ENCODE data around the gene TAS2R43. TPM values are rescaled to one million over a fixed set of nuclear protein-coding genes. Genes with fewer than 3 reads are reported as not detected.
"Not testable (repeated sequence)": the region's sequence is repeated elsewhere in the genome, so short reads cannot be mapped to it uniquely, and the experiment has no call there.

Gene TAS2R43
- total and polyA plus RNA-seq, 2 of the 8 experiments (the other 6 are each of a cell fraction or from before 2014, with no cell fraction given), result 0.18 TPM; not detected in 1

GRCh38 chr12:11062194-11062593 is 29.9 kb downstream of the TAS2R43 start, which contains the start of gene TAS2R46:
Gene TAS2R46 (minus strand): TSS chr12:11062294. CDS start chr12:11062294, 0 bp downstream.
- H3K79me1 ChIP-seq (ENCODE audit: low read depth, low read length); H3K27ac ChIP-seq (ENCODE audit: low read depth, low read length); H3K56ac ChIP-seq (replicated peaks; ENCODE audit: insufficient read length, low read depth, low read length); H2BK5ac ChIP-seq (ENCODE audit: low read depth, low read length); H3K23ac ChIP-seq (ENCODE audit: insufficient read length); H3K18ac ChIP-seq (ENCODE audit: extremely low read depth, low read length); H3K27me3 ChIP-seq (replicated peaks in 1 of 4; ENCODE audit: control insufficient read depth in 3 of 4, extremely low read depth in 1 of 4, insufficient read depth in 3 of 4, low read length in 3 of 4); H4K20me1 ChIP-seq (replicated peaks in 1 of 2; ENCODE audit: control insufficient read depth in 1 of 2, insufficient read depth in 2 of 2, low read length in 2 of 2); H3K36me3 ChIP-seq (ENCODE audit: control insufficient read depth in 2 of 4, insufficient read depth in 4 of 4, low read length in 3 of 4); H3K4me3 ChIP-seq (ENCODE audit: extremely low read depth in 1 of 4, insufficient read depth in 2 of 4, low read depth in 3 of 4, low read length in 4 of 4); H3K79me2 ChIP-seq (ENCODE audit: control insufficient read depth in 1 of 2, insufficient read depth in 2 of 2, low read length in 2 of 2); H2BK120ac ChIP-seq (replicated peaks; ENCODE audit: low read depth, low read length); H3K9ac ChIP-seq (replicated peaks in 1 of 4; ENCODE audit: extremely low read depth in 1 of 4, low read depth in 3 of 4, low read length in 3 of 4); H4K8ac ChIP-seq (ENCODE audit: extremely low read depth, insufficient read depth, low read length); H3K4me2 ChIP-seq (ENCODE audit: insufficient read depth in 1 of 2, low read depth in 2 of 2, low read length in 2 of 2); H3K9me3 ChIP-seq (ENCODE audit: insufficient read depth in 2 of 2, low read depth in 1 of 2, low read length in 1 of 2); H3K4me1 ChIP-seq (replicated peaks in 1 of 4; ENCODE audit: control insufficient read depth in 3 of 4, insufficient read depth in 4 of 4, low read length in 3 of 4); H4K5ac ChIP-seq (ENCODE audit: insufficient read length, low read depth, low read length); DNase-seq (ENCODE audit: low read depth in 1 of 2, low spot score in 2 of 2); H2AFZ ChIP-seq (ENCODE audit: low read length); H2BK12ac ChIP-seq (ENCODE audit: low read depth, low read length); POLR2A ChIA-PET (ENCODE audit: partially characterized antibody); H3K14ac ChIP-seq (ENCODE audit: insufficient read length); H2AK5ac ChIP-seq (ENCODE audit: low read depth, low read length); H3K23me2 ChIP-seq (ENCODE audit: low read depth, low read length); FAIRE-seq; CTCF ChIA-PET (ENCODE audit: partially characterized antibody); H4K91ac ChIP-seq (replicated peaks; ENCODE audit: insufficient read length, low read length); H2BK15ac ChIP-seq (ENCODE audit: low read length); H3K4ac ChIP-seq (replicated peaks; ENCODE audit: insufficient read length, low read depth, low read length); H2BK20ac ChIP-seq (ENCODE audit: low read length): not testable (repeated sequence)
- WGBS, 2 experiments (ENCODE audit: extremely low coverage in 1 of 2, insufficient coverage in 1 of 2, insufficient read length in 1 of 2, insufficient replicate concordance in 2 of 2, low coverage in 1 of 2, low lambda C conversion rate in 2 of 2, missing lambda C conversion rate in 1 of 2), result 86% methylated on average over 1 of the region's 1 CpG; no CpG with 5 or more reads in 1 of the 2 experiments

Data from H1 (cell line).